ENCODE results near the gene SERPINA10. TPM values are rescaled to one million over a fixed set of nuclear protein-coding genes. Genes with fewer than 3 reads are reported as not detected.

The SERPINA10 gene
- polyA plus RNA-seq, 1 experiment: not detected

DNA sequence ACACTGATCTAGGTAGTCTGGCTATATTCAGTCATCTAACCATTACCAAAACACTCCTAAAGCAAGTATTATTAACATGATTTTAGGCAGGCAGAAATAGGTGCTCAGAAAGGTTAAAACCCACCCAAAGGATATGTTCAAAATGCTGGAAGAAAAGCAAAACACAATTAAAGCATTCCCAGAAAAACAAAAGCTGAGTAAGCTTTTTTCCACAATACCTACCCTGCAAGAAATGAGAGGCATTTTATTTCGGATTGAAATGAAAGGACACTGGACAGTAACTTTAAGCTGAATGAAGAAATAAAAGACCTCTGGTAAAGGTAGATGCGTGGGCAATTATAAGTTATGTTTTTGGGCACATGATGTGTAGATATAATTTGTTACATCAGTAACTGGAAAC lies 21.8 kb upstream of the SERPINA10 start:
- Histone ChIP-seq H3K36me3 (ENCODE audit: control insufficient read depth, insufficient read depth, low read length) (no peaks in the 10 kb centered on the region), H3K27me3 (ENCODE audit: control insufficient read depth, insufficient read depth, low read length) (no peaks in the 10 kb centered on the region), H3K4me3 (ENCODE audit: low read depth, low read length) (no peak overlapping the region)
- TF ChIP-seq, protein P1, sequence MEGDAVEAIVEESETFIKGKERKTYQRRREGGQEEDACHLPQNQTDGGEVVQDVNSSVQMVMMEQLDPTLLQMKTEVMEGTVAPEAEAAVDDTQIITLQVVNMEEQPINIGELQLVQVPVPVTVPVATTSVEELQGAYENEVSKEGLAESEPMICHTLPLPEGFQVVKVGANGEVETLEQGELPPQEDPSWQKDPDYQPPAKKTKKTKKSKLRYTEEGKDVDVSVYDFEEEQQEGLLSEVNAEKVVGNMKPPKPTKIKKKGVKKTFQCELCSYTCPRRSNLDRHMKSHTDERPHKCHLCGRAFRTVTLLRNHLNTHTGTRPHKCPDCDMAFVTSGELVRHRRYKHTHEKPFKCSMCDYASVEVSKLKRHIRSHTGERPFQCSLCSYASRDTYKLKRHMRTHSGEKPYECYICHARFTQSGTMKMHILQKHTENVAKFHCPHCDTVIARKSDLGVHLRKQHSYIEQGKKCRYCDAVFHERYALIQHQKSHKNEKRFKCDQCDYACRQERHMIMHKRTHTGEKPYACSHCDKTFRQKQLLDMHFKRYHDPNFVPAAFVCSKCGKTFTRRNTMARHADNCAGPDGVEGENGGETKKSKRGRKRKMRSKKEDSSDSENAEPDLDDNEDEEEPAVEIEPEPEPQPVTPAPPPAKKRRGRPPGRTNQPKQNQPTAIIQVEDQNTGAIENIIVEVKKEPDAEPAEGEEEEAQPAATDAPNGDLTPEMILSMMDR (IDR thresholded peaks at IDR 0.05; ENCODE audit: insufficient read depth, low read depth, low read length): no peak
- CTCF ChIA-PET: no interaction called here
- no peak for DNase-seq (ENCODE audit: low read depth)
- POLR2A ChIA-PET: no interaction called here

DNA sequence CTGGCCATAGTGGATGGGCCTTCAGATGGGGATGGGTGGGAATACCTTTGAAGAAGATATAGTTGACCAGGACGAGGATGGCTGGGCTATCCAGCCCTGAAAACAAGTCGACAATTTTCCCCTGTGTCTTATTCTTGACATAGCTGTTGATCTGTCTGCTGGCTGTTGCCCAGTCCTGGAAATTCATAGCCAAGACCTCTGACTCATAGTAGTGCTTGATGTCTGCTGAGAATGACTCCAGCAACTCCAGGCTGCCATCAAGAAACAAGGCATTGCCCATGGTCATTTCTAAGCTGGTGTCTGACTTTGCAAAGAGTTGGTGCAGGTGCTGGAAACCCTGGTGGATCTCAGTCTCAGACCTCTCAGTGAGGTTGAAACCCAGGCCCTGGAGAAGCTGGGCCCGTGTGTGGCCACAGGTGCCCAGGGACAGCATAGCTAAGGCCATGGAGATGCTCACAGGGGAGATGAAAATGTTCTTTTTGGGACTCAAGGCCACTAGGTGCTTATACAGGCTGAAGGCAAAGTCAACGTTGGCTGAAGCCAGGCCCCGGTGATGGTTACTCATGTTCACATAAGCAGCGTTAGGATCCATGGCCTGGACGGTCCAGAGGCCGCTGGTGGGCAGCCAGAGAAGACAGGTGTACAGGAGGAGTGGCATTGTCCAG lies 21.1 kb upstream of the SERPINA10 start:
- ChIA-PET CTCF (no interaction called here), POLR2A (no interaction called here)
- DNase-seq (ENCODE audit: low read depth): no peak
- H3K27me3 ChIP-seq (ENCODE audit: control insufficient read depth, insufficient read depth, low read length): no peaks in the 10 kb centered on the region
- TF ChIP-seq, protein P1 (IDR thresholded peaks at IDR 0.05; ENCODE audit: insufficient read depth, low read depth, low read length): no peak
- H3K36me3 ChIP-seq (ENCODE audit: control insufficient read depth, insufficient read depth, low read length): no peaks in the 10 kb centered on the region
- H3K4me3 ChIP-seq (ENCODE audit: low read depth, low read length): no peak overlapping the region

DNA sequence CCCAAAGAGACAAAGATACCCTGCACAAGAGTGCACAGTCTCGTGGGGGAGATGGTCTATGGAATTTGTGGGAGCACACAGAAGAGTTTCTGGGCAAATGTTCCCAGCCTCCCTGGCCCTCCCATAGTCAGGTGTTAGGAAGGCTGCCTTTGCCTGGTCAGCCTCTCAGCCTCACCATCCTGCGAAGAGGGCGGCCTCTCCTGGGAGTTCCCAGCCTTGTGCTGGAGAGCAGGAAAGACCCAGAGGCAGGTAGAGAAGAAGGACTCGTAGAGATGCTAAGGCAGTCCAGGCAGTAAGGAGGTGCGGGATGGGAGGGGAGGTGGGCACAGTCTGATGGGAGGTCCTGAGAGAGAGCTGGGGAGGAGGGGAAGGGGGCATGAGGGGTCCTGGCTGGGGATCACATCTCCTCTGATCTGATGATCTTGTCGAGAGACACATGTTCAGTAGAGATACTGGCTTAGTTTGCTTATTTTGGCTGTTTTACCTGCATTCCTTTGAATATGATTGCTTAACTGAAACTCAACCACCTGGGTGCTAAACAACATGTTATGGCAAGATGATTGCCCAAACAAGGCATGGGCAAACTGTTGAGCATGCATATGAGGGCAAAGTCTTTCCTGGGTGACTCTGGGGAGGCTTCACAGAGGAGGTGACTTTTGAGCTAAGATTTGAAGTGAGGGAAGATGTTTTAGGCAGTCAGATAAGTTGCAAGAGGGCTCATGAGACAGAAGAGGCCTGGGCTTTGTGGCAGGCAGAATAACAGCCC lies 19.6 kb upstream of the SERPINA10 start:
- H3K27me3 ChIP-seq (ENCODE audit: control insufficient read depth, insufficient read depth, low read length): no peaks in the 10 kb centered on the region
- TF ChIP-seq, protein P1 (IDR thresholded peaks at IDR 0.05; ENCODE audit: insufficient read depth, low read depth, low read length): no peak
- DNase-seq (ENCODE audit: low read depth): no peak
- POLR2A ChIA-PET: no interaction called here
- CTCF ChIA-PET: no interaction called here
- H3K36me3 ChIP-seq (ENCODE audit: control insufficient read depth, insufficient read depth, low read length): no peaks in the 10 kb centered on the region
- no peak overlapping the region for H3K4me3 ChIP-seq (ENCODE audit: low read depth, low read length)

DNA sequence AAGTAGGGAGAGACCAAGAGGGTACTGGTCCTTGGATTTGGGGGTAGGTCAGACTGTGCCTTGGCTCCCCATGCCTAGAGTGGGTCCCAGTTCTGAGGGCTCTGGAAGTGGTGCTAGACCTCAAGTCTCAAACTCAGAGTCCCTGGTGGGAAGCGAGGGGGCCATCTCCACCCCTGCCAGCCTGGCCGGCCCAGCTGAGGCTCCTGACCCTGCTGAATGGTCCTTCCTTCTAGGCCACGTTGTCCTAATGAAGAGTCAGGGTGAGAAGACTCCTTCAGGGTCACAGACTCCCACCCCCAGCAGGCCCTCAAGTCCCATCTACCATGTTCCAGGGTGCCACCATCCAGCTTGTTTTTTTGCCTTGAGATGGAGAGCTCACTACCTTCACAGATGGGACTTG lies 17.2 kb upstream of the SERPINA10 start:
- TF ChIP-seq, protein P1 (IDR thresholded peaks at IDR 0.05; ENCODE audit: insufficient read depth, low read depth, low read length): no peak
- Histone ChIP-seq H3K27me3 (ENCODE audit: control insufficient read depth, insufficient read depth, low read length) (no peaks in the 10 kb centered on the region), H3K4me3 (ENCODE audit: low read depth, low read length) (no peak overlapping the region), H3K36me3 (ENCODE audit: control insufficient read depth, insufficient read depth, low read length) (no peaks in the 10 kb centered on the region)
- ChIA-PET POLR2A (no interaction called here), CTCF (no interaction called here)
- no peak for DNase-seq (ENCODE audit: low read depth)

DNA sequence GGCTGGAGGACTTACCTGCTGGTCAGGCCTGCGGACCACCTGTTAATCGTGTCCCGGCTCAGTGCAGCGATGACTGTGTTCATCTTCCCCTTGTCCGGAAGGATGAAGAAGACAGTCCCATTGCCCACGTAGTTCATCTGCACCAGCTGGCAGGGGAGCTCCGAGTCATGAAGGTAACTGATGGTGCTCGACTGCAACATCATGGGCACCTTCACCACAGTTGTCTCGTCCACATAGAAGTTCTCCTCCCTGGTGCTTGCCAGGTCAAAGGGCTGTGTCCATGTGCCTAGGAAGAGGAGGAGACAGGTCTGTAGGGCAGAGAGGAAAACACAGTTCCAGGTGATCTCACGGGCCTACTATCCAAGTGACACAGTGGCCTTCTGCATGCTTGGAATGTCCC lies 16.7 kb upstream of the SERPINA10 start:
- CTCF ChIA-PET: no interaction called here
- TF ChIP-seq, protein P1 (IDR thresholded peaks at IDR 0.05; ENCODE audit: insufficient read depth, low read depth, low read length): no peak
- POLR2A ChIA-PET: no interaction called here

More for the DNA sequence above, 16.7 kb upstream of the SERPINA10 start:
- no peak overlapping the region for H3K4me3 ChIP-seq (ENCODE audit: low read depth, low read length)
- no peaks in the 10 kb centered on the region for H3K27me3 ChIP-seq (ENCODE audit: control insufficient read depth, insufficient read depth, low read length)
- no peaks in the 10 kb centered on the region for H3K36me3 ChIP-seq (ENCODE audit: control insufficient read depth, insufficient read depth, low read length)
- no peak for DNase-seq (ENCODE audit: low read depth)
